SW480 (cell line): ENCODE data around the gene MAB21L3.
"Not testable (repeated sequence)": the region's sequence is repeated elsewhere in the genome, so short reads cannot be mapped to it uniquely, and the experiment has no call there.

Experiments used
- DNase-seq: peaks from one replicate; pipeline ENCODE4 v3.0.0-alpha.2; 2016; ENCODE audit warnings: low spot score

Gene MAB21L3

DNA sequence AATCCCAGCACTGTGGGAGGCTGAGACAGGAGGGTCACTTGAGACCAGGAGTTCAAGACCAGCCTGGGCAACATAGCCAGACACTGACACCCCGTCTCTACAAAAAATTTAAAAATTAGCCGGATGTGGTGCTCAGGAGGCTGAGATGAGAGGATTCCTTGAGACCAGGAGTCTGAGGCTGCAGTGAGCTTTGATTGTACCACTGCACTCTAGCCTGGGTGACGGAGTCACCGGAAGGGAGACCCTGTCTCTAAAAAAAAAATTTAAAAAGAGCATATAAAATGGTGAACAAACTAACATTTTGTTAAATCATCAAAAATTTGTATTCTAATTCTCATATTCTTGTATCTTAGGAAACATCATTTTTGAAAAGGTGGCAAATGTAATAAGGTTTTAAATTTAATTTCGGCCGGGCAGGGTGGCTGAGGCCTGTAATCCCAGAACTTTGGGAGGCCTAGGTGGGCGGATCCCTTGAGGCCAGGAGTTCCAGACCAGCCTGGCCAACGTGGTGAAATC lies 27.1 kb downstream of the MAB21L3 start:
- no peak for DNase-seq

DNA sequence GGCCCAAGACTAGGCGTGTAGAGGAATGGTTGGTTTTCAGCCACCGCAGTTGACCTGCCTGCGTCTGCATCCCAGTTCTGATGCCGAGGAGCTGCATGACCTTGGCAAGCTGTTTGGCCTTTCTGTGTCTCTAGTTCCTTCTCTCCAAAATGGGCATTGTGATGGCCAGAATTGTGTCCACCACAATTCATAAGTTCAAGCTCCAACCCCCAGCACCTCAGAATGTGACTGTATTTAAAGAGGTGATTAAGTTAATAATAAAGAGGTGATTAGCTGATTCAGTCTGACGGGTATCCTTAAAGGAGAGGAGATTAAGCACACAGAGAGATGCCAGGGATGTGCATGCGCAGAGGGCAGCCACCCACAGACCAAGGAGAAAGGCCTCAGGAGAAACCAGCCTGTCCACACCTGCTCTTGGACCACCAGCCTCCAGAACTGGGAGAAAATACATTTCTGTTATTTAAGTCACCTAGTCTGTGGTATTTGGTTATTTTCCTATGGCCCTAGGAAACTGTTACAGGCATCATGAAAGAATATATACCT lies 28.5 kb downstream of the MAB21L3 start:
- no peak for DNase-seq

DNA sequence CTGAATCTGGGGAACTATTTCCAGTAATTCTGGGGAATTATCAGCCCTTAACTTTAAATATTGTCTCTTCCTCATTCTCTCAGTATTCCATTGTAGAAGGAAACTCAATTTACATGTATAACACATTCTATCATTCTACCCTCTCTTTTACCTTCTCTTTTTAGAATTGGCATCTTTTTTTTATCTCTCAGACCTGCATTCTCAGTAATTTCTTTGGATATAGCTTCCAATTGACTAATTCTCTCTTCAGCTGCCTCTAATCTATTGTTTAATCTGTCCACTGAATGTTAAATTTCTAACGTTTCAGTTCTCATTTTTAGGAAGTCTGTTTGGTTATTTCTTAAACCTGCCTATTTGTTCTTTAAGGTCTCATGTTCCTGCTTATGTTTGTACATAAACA lies 33.0 kb downstream of the MAB21L3 start:
- no peak for DNase-seq

DNA sequence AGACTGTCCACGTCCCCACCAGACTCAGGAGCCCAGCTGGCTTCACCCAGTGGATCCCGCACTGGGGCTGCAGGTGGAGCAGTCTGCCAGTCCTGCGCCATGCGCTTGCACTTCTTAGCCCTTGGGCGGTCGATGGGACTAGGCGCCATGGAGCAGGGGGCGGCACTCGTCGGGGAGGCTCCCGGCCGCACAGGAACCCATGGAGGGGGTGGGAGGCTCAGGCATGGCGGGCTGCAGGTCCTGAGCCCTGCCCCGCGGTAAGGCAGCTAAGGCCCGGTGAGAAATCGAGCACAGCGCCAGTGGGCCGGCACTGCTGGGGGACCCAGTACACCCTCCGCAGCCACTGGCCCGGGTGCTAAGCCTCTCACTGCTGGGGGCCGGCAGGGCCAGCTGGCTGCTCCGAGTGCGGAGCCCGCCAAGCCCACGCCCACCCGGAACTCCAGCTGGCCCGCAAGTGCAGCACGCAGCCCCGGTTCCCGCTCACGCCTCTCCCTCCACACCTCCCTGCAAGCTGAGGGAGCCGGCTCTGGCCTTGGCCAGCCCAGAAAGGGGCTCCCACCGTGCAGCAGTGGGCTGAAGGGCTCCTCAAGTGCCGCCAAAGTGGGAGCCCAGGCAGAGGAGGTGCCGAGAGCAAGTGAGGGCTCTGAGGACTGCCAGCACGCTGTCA lies 35.4 kb downstream of the MAB21L3 start:
- DNase-seq: not testable (repeated sequence)

DNA sequence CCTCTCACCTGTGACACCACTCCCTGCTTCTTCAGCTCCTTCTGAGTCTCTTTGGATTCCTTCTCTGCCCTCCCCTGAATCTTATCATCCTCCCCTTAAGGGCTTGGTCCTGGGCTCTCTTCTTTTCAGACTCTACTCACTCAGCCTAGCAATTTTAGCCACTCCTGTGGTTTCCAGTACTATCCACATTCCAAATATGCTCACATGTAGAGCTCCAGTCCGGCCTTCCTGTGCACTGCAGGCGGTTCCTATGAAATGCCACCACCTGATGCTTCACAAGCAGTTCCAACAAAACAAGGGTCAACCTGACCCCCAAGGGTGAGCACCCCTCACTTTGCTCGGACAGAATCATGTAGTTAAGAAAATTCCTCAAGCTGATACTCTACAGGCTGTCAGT lies 35.9 kb downstream of the MAB21L3 start:
- no peak for DNase-seq

DNA sequence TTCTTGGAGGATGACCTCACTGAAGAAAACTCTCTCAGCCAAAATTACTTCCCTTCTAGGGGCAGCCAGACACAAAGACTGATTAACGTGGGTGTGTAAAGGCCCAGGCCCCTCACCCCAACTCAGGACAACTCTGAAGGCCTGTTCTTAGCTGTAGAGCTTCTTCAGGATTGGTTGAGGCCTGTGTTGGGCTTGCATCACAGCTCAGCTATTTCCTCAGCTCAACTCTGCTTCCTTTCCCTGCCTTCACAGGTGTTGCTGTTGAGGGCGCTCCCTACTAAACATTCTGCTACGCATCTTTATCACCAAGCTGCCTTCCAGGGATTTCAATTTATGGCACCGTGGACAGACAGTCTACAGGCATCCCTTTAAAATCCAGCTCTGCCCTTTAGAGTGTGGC lies 36.8 kb downstream of the MAB21L3 start:
- DNase-seq: no peak

DNA sequence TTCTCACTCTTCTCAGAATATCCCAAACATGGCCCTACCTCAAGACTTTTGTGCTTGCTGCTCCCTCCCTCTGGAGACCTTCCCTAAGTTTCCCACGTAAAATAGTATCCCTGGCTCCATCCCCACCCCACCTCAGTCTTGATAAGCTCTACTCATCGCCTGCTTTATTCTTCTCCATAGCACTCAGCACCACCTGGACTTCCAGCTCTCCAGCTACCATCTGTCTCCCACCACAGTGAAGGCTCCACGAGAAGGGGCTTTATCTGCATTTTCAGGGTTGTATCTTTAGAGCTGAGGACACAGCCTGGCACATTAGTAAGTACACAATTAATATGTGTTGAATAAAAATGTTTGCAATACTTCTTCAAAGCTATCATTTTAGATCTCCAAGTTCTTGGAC lies 37.8 kb downstream of the MAB21L3 start:
- no peak for DNase-seq

DNA sequence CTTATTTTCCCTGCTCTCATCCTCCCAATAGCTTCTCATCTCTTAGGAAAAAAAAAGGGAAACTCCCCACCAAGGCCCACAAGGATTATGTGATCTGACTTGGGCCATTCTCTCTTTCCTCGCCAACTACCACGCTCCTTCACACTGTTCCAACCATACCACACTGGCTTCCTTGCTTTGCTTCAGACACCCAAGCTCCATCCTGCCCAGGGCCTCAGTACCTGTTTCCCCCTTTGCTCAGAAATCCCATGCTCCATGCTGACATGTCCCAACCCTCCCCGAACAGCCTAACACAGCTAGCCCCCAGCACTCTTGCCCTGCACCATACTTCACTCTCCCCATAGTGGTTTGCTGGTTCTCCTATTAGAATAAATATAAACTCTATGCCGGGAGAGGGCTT lies 39.2 kb downstream of the MAB21L3 start:
- DNase-seq: no peak

DNA sequence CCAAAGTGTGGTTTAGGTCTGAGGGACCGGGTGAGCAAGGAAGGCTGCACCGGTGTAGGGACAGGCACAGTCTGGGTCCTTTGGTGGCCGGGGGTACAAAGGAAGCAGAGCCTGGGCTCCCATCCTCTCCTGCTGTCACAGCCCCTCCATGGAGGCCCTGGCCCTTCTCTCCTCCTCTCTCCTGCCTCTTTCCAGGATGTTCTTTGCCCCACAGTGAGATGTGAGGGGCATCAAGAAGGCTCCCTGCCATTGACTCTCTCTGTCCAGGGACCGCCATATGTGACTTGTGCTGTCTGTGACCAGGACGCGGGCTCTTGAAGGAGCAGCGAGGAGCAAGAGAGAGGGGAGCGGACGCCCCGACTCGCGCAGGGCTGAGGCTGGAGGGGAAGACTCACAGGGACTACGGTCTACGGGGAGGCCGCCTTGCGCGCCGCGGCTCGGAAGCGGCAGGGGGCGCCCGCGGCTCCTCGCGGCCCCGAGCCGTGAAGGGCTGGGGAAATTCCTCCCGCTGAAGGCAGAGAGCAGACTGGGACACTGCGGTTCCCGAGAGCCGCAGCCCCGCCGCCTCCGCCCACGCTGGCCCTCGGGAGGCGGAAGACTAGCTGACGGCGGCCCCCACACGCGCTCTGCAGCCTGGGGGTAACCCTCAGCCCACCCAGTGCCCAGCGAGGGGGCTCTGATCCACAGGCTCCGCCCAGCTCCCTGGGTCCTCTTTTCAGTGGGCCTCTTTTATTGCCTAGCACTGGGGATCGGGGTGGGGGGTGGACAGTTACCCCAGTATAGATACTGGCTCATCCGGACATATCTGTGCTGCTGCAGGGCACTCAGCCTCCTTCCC lies 40.8 kb downstream of the MAB21L3 start:
- DNase-seq: peak; percentile 75

DNA sequence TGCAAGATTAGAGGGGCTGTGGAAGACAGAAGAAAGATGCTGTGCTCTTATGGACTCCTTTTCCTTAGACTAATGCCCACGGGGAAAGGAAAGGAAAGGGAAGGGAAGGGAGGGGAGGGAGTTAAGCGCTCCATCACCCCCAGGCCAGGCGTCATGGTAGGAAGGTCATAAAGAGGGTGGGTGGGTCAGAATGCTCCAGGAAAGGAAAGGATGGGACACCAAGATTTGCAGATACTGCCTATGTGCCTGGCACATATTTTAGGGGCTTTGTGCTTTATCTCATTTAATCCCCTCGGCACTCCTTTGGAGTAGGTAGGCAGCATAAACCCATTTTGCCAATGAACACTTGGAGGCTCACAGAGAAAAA lies 41.4 kb downstream of the MAB21L3 start:
- DNase-seq: no peak

DNA sequence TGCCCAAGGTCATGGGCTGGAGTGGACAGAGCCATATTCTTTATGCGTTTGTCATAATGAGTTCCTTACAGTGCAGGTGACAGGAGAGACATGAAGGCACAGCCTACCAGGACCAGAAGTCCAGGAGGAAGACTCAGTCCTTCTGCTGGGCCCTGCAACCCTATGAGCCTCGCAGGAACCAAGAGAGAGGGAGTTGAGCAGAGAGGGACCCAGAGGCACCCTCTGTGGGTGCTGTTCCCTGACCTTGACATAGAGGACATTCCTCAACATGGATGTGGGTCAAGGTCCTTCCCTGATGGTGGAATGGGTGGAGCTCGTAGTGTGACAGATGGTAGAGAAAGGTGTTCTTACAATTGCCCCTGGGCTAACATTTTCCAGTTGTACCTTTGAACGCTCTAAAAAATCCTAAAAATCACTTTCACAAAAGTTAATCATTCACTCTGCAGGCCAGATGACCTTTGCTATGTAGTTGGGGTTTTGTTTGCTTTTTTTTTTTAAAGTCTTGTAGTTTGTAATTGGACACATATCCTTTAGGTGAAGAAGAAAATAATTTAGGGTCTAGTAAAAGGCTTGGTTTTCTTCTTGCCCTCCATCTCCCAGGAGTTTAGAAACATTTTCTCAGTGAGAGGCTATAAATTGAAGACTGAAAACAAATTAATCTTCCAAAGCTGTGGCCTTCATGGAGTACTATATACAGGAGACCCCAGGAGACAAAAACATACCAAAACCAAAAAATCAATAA lies 41.9 kb downstream of the MAB21L3 start:
- DNase-seq: peak; percentile 33

DNA sequence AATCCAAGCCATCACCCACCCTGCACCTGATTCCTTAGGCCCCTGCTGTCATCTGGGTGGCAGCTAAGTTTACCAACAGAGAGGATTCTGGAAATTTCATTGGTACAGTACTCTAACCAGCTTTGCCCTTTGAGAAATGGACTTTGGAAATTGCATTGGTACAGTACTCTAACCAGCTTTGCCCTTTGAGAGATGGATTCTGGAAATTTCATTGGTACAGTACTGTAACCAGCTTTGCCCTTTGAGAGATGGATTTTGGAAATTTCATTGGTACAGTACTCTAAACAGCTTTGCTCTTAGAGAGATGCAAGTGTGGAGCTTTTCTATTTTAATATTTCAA lies 42.5 kb downstream of the MAB21L3 start:
- DNase-seq: no peak

DNA sequence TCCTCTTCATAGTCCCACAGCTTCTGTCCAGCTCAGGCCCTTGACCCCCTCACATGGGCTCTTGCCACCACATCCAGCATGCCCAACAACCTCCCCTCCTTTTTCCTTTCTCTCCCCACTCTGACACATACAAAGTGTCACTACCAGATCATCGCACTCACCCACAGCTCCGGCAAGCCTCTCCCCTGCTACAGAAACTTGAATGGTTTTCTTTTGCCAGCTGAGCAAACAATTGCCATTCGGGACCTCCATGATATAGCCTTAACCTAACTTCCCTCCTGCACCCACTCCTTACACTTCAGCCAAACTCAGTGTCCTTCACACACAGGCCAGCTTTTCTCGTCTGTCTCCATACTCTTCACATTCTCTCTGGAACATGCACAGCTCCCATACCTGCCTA lies 43.3 kb downstream of the MAB21L3 start:
- no peak for DNase-seq

DNA sequence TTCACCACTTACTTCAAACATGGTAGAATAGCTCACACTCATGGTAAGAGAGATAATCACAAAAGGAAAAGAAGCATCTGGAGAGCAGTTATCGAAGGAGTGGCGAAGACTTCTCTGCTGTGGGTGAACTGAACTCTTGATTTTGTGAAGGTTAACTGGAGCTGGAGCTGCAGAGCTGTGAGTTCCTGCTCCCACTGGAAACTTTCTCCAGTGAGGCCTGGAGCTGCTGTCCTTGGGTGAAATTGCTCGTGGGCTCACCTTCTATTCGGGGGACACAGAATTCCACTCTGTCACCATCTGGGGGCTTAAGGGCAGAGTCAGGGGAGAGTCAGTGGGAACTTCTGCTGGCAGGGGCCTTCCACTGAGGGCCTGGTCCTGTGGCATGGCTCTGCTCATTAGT lies 45.9 kb downstream of the MAB21L3 start:
- no peak for DNase-seq

DNA sequence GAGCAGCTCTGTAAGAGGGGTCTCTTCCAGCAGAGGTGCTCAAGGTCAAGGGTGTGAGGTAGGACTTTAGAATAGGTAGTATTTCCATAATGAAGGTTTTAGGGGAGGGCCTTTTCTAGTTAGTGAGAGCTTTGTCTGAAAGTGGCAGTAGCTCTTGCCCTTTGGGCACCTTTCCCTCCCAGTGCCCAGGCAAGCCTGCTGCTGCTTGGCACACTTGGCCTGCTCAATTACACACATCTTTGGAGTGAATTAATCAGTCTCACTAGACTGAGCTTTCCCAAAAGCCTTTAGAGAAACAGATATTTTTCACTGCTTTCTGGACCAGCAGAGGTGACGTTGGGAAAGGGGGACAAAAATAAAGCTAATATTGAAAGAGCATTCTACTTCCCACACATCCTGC lies 48.0 kb downstream of the MAB21L3 start:
- DNase-seq: no peak

DNA sequence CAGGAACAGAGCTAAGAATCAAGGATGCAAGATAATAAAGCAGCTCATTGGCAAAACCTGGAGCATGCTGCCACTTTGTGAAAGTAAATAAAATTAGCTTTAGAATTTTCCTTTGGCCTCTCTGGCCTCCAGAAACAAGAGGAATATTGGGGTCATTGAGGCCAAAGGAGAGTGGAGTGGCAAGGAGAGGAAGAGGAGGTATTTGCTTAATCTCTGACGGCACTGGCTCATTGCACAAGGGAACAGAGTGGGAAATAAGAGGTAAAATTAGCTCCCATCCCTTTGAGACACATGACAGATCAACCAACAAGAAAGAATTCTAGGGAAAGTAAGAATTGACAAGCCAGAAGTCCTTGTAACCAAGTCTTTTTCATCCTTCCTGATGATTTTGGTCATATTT lies 48.4 kb downstream of the MAB21L3 start:
- DNase-seq: no peak

DNA sequence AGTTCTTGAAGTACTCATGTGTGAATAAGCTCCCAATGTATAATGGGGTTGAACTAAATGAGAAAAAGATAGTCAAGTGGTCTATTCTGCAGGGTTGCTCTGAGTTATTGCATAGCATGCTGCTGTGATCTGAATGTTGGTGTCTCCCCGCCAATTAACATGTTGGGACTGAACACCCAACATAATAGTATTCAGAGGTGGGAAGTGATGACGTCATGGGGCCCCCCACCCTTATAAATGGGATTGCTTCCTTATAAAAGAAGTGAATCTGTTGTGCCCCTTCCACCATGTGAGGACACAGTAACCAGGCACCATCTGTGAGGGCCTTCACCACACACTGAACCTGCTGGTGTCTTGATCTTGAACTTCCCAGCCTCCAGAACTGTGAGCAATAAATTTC lies 50.2 kb downstream of the MAB21L3 start:
- DNase-seq: no peak

DNA sequence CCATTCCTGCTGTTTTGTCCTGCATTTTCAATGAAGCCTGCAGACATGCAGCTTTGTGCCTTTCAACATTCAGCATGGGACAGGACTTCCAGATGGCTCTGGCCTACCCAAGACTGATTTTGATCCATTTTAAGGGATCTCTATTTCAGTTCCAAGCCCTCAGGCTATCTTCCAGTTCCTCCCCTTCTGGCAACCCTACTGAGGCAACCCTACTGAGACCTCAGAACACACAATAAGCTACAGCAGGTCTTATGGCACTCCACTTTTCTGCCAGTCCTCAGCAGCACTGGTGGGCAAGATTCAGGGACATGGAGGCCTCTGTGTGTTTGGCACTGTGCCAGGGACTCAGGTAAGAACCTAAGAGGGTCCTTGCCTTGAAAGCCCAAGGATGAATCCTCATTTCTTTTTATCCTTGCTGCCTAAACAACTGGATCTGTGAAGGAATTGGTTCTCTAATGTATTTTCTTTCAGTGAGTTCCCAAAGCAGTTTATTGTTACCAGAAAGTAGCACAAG lies 50.7 kb downstream of the MAB21L3 start:
- no peak for DNase-seq

DNA sequence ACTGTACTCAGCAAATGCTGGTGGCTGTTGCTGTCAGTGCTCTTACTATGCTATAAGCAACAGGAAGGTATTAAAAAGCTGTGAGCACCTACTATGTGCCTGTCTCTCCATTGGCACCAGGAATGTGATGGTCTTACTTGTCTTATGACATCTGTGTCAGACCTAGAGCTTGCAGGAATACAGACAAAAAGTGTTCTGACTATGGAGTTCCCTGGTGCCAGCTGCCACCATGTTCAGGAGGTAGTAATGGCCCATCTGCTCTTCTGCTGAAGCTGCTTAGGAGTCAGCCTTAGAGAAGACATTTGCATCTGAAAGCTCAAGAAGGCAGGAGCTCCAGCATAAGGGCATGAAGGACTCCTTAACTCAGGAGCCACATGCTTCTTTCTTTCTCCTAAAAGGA lies 52.3 kb downstream of the MAB21L3 start:
- DNase-seq: no peak

DNA sequence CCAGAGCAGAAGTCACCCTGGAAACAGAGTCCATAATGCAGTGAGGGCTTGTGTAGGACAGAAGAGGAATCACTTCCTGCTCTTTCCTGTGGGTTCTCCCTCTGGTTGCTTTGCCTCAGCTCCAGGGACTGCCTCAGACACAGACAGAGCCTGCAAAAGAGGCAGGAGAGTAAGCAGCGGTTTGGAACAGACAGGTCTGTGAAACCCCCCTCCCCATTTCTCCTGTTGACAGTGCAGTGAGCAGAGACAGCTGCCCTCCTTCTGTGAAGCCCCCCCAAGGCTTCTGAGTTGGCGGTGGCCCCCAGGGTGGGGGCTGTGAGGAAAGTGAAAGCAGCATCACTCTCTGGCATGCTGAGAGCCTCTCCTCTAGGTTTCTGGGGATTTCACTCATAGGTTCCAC lies 53.0 kb downstream of the MAB21L3 start:
- no peak for DNase-seq

DNA sequence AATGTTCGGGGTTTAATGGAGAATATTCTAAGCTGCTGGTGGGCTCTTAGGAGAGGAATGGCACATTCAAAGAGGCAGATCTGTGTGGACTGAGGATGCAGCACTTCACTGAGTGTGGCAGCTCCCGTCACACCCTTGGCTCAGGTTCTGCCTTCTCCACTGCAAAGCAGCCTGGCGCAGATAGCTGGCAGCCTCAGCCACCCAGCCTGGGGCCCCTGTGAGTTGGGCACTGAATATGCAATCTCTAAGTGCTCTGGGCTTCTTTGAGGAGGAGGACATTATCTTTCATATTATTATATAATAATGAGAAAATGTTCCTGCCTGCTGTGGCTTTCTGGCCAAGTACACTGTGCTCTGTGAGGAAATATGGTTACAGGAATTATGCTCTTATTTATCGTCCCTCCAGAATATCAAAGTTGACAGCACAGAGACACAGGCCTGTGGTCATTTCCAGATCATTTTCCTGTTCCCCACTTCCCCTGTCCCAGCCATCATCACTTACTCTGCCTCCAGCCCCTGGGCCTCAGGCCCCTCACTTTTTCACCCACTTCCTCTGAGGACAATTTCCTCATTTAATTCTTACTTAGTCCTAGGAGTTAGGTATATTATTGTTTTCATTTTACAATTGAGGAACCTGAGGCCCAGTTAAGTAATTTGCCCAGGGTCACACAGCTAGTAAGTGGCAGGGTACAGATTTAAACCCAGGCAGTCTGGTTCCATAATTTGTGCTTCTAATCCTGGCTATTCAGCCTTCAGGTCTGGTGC lies 53.6 kb downstream of the MAB21L3 start:
- DNase-seq: no peak

DNA sequence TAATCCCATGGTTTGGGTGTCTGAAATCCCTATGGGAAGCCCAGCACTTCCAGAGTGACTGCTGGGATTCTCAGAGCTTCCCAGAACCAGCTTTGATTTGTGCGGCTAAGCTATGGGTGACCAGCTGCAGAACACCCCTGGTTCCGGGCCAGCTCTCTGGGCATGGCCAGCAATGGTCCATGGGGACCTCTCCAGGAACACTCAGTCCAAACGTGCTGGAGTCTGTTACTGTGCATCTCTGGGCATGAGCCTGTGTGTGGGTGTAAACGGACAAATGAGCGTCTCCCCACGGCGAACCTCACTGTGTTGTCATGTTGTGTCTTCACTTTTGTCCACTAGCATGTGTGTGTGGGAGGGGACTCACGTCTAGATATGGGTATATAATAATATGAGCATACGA lies 54.4 kb downstream of the MAB21L3 start:
- no peak for DNase-seq
